Progenitor cell of endocrine pancreas (in vitro differentiated cells): Measurements from ENCODE around the gene RNASE7. TPM values are rescaled to one million over a fixed set of nuclear protein-coding genes. Genes with fewer than 3 reads are reported as not detected.

Source experiments
- DNase-seq: peaks from one replicate; pipeline ENCODE4 v3.0.0; 2021; ENCODE audit warnings: low spot score; ENCODE audit not compliant: unreplicated experiment
- H3K27ac Mint-ChIP-seq: 2 replicates; pipeline ENCODE4 v1.8.0; 2021; ENCODE audit warnings: mild to moderate bottlenecking, moderate library complexity, mixed read lengths
- H3K27me3 Mint-ChIP-seq: 2 replicates; pipeline ENCODE4 v1.8.0; 2021; ENCODE audit warnings: mixed read lengths
- H3K36me3 Mint-ChIP-seq: 2 replicates; pipeline ENCODE4 v1.8.0; 2022; ENCODE audit warnings: mixed read lengths; ENCODE audit not compliant: insufficient read depth
- H3K4me1 Mint-ChIP-seq: 2 replicates; pipeline ENCODE4 v1.8.0; 2021; ENCODE audit warnings: low read depth, mixed read lengths
- H3K4me3 Mint-ChIP-seq: 2 replicates; pipeline ENCODE4 v1.8.0; 2021; ENCODE audit warnings: low read depth, mild to moderate bottlenecking, moderate library complexity, mixed read lengths
- H3K9me3 Mint-ChIP-seq: 2 replicates; pipeline ENCODE4 v1.8.0; 2021; ENCODE audit warnings: low read depth, mixed read lengths
- total RNA-seq: library from RNA; stranded (reverse); gene quantifications from 2 replicates; pipeline ENCODE4 v1.2.1, GENCODE V29; 2021
- TF ChIP-seq, protein P1 (sequence below): fragments of 200-600 bp; sonication (generic); IDR thresholded peaks from one replicate; pipeline ENCODE4 v1.5.0; 2021; ENCODE audit warnings: antibody characterized with exemption, mild to moderate bottlenecking; ENCODE audit not compliant: unreplicated experiment

Gene RNASE7
- total RNA-seq, 1 donor from 2014 or later, result not detected

DNA sequence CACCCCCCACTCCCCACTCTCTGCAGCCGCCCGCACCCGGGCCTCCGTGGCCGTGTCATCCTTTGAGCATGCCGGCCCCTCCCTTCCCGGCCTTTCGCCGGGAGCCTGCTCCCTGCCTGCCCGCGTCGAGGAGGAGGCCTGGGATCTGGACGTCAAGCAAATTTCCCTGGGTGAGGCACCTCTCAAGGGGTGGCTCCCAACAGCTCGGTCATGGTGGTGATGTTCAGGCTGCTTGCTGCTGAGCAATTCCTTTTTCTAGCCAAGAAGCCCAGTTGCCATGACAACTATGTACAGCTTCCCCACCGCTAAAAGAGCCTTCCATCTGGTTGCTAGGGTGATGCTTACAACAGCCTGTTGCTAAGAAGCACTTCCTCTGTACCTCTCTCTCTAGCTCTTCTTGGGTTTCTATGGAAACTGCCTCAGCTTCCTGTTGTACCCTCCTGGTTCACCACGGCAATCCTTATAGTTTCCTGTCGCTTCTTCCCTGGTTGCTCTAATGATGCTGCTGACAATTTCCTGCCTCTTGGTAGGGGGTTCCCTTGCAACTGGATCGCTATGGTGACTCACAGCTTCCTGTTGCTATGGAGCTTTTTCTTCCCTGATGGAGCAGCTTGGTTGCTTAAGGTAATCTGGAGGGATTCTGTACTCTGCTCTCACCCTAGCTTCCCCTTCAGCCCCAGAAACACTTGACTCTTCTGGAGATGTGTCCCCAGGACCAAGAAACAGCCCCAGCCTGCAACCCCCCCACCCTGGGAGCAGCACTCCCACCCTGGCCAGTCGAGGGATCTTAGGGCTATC is 45.3 kb downstream of the RNASE7 start:
- Mint-ChIP-seq H3K9me3 (no peaks in the 10 kb centered on the region), H3K36me3 (peaks cover 35% of the 10 kb centered on the region), H3K4me1 (no peaks in the 10 kb centered on the region), H3K27ac (no peak overlapping the region), H3K4me3 (no peak overlapping the region), H3K27me3 (no peaks in the 10 kb centered on the region)
- no peak for DNase-seq
- TF ChIP-seq, protein P1, sequence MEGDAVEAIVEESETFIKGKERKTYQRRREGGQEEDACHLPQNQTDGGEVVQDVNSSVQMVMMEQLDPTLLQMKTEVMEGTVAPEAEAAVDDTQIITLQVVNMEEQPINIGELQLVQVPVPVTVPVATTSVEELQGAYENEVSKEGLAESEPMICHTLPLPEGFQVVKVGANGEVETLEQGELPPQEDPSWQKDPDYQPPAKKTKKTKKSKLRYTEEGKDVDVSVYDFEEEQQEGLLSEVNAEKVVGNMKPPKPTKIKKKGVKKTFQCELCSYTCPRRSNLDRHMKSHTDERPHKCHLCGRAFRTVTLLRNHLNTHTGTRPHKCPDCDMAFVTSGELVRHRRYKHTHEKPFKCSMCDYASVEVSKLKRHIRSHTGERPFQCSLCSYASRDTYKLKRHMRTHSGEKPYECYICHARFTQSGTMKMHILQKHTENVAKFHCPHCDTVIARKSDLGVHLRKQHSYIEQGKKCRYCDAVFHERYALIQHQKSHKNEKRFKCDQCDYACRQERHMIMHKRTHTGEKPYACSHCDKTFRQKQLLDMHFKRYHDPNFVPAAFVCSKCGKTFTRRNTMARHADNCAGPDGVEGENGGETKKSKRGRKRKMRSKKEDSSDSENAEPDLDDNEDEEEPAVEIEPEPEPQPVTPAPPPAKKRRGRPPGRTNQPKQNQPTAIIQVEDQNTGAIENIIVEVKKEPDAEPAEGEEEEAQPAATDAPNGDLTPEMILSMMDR, result no peak

DNA sequence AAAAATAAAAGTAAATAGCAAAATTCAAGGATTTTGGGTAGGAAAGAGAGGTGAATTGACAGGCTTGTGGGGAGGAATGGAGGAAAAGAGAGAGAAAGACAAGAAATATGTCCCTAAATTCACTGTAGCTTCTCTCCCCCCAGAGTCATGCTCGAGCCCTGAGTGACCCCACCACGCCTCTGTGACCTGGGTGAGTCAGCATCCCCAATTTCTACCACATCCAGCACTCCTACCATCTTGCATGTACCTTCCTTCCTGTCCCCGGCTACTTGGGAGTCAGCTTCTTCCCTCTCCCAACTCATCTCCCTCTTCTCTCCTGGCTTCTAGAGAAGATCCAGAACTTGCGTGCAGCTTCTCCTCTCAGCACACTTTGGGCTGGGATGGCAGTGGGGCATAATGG is 46.5 kb downstream of the RNASE7 start:
- peaks cover 7% of the 10 kb centered on the region for H3K4me1 Mint-ChIP-seq
- TF ChIP-seq, protein P1, result no peak
- H3K4me3 Mint-ChIP-seq, result no peak overlapping the region
- H3K36me3 Mint-ChIP-seq, result peaks cover 41% of the 10 kb centered on the region
- H3K9me3 Mint-ChIP-seq, result no peaks in the 10 kb centered on the region
- no peaks in the 10 kb centered on the region for H3K27me3 Mint-ChIP-seq
- H3K27ac Mint-ChIP-seq, result no peak overlapping the region
- no peak for DNase-seq

DNA sequence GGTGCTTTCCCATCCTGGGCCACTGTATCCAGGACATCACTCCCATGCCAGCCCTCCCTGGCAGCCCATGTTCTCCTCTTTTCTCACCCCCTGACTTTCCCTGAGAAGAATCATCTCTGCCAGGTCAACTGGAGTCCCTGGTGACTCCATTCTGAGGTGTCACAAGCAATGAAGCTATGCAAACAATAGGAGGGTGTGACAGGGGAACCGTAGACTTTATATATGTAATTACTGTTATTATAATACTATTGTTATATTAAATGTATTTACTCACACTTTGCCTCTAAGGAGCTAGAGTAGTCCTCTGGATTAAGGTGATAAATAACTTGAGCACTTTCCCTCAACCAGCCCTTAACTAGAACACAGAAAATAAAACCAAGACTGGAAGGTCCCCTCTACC is 47.1 kb downstream of the RNASE7 start:
- TF ChIP-seq, protein P1, result no peak
- Mint-ChIP-seq H3K4me3 (no peak overlapping the region), H3K9me3 (no peaks in the 10 kb centered on the region), H3K27me3 (no peaks in the 10 kb centered on the region), H3K36me3 (peaks cover 42% of the 10 kb centered on the region), H3K27ac (no peak overlapping the region), H3K4me1 (peaks cover 12% of the 10 kb centered on the region)
- no peak for DNase-seq

DNA sequence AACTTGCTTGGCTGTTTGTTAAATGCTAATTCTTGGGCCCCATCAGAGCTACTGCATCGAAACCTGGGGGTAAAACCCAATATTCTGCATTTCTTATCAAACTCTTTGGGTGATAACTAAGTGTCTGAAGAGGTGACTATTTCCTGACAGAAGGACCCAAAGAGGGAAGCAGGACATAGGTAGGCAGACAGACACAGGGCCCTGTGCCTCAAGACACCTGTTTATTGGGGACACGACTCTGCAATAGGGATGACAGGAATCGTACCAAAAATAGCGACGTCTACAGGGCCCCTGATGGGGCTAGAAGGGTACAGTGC is 47.7 kb downstream of the RNASE7 start:
- DNase-seq, result no peak
- H3K4me1 Mint-ChIP-seq, result peaks cover 16% of the 10 kb centered on the region
- TF ChIP-seq, protein P1, result no peak
- no peaks in the 10 kb centered on the region for H3K9me3 Mint-ChIP-seq
- no peak overlapping the region for H3K4me3 Mint-ChIP-seq
- peaks cover 37% of the 10 kb centered on the region for H3K36me3 Mint-ChIP-seq
- H3K27me3 Mint-ChIP-seq, result no peaks in the 10 kb centered on the region
- H3K27ac Mint-ChIP-seq, result peak overlapping the region; percentile 81

DNA sequence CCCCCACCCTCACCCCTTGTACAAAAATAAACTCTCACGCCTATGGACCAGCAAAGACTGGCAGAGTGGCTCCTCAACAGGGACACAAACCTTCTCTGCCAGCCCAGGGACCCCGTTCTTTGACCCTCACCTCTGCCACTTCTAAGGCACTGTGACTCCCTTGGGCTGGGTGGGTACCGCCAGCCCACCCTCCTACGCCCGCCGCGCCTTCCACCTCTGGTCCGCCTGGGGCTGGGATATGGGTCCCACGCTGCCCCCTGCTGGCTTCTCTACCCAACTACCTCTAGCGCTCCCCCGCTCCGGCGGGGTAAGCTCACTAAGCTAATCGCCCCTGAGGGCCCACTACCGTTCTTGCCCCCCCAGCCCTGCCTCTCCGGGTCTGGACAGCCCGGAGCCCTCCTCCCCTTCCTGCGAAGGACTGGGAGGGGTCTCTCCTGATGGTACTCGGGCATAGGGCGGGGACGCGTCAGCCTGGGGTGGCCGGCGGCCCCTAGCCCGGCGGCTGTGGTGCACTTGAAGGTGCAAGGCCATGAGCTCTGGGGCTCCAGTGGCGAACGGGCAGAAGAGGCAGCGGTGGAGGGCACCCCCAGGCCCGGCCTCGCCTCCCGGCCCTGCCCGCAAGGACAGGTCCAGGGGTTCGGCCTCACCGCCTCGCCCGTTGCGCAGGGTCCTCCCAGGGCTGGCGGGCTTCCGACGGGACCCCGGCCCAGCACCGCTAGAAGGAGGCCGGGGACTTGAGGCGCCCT is 48.2 kb downstream of the RNASE7 start:
- Mint-ChIP-seq H3K9me3 (no peaks in the 10 kb centered on the region), H3K4me3 (no peak overlapping the region), H3K36me3 (peaks cover 36% of the 10 kb centered on the region), H3K27ac (peak overlapping the region; percentile 81), H3K4me1 (peaks cover 22% of the 10 kb centered on the region), H3K27me3 (no peaks in the 10 kb centered on the region)
- TF ChIP-seq, protein P1, result peak; percentile 51
- DNase-seq, result no peak
